VCaP (cell line): ENCODE data around the gene KDM7A.
"Not testable (repeated sequence)": the region's sequence is repeated elsewhere in the genome, so short reads cannot be mapped to it uniquely, and the experiment has no call there.

Source experiments
- H3K27ac ChIP-seq: fragments of 450-650 bp; 2 replicates; pipeline ENCODE4 v1.5.1; 2017
- CTCF ChIP-seq: fragments of 450-650 bp; conservative IDR thresholded peaks from 2 replicates; pipeline ENCODE4 v1.5.1; 2017; ENCODE audit warnings: mild to moderate bottlenecking, moderate library complexity

Gene KDM7A

GRCh38 chr7:140206616-140207389, 30.0 kb upstream of the KDM7A start:
- H3K27ac ChIP-seq, result no peak overlapping the region
- no peak for TF ChIP-seq CTCF

- H3K27ac ChIP-seq, result no peak overlapping the region
- TF ChIP-seq CTCF, result no peak
These were observed 28.8 kb upstream of the KDM7A start for GRCh38 chr7:140205600-140205999.

- no peak overlapping the region for H3K27ac ChIP-seq
- no peak for TF ChIP-seq CTCF
These were observed 26.8 kb upstream of the KDM7A start for GRCh38 chr7:140203556-140203955.

GRCh38 chr7:140202942-140203341, 26.2 kb upstream of the KDM7A start:
- not testable (repeated sequence) for H3K27ac ChIP-seq

GRCh38 chr7:140201393-140201792, 24.6 kb upstream of the KDM7A start:
- TF ChIP-seq CTCF, result no peak
- no peak overlapping the region for H3K27ac ChIP-seq

- H3K27ac ChIP-seq, result no peak overlapping the region
- no peak for TF ChIP-seq CTCF
These were observed 23.5 kb upstream of the KDM7A start for GRCh38 chr7:140200061-140200989.

GRCh38 chr7:140197938-140198337, 21.2 kb upstream of the KDM7A start:
- no peak for TF ChIP-seq CTCF
- no peak overlapping the region for H3K27ac ChIP-seq
